ENCODE measurements around the gene CYP39A1.

Gene CYP39A1, protein sequence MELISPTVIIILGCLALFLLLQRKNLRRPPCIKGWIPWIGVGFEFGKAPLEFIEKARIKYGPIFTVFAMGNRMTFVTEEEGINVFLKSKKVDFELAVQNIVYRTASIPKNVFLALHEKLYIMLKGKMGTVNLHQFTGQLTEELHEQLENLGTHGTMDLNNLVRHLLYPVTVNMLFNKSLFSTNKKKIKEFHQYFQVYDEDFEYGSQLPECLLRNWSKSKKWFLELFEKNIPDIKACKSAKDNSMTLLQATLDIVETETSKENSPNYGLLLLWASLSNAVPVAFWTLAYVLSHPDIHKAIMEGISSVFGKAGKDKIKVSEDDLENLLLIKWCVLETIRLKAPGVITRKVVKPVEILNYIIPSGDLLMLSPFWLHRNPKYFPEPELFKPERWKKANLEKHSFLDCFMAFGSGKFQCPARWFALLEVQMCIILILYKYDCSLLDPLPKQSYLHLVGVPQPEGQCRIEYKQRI

DNA sequence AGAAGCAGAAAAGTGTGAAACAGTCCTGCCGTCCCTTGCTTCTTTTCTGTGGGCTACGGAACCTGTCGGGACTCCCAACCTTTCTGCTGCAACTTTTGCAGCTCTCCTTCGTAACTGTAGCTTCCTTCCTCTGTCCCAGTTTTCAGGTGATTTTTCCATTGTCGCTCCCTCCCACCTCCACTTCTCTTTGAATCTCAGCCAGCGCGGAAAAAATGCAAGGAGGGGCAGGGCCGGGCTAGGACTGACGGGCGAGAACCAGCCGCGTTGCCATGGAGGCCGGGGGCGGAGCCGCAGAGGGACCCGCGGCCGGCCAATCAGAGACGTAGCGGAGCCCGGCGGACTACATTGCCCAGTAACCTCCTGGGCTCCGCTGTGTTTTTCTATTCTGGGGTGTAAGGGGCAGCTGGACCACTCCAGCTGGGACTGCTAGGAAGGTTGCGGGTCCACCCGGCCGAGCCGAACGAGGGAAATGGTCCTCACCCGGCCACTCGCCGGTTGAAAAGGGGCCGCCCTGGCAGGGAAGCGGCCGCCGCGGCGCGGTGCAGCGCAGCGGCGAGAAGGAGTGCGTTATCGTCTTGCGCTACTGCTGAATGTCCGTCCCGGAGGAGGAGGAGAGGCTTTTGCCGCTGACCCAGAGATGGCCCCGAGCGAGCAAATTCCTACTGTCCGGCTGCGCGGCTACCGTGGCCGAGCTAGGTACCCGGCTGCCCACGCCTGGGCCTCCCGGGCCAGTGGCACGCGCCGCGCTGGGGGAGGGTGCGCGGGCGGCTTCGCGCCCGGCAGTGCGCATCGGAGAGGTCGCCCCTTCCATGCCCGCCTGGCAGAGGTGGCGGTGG lies at the start of gene CYP39A1, which contains the start of gene SLC25A27:
TSS of gene CYP39A1 (minus strand) at position 216 of the 836 bp plus-strand sequence. CDS start 236 bp downstream, outside the sequence.
TSS of gene SLC25A27 (plus strand) at position 373 of the 836 bp plus-strand sequence. CDS start at position 591, 218 bp downstream.
- DNase-seq = peak; percentile 71

DNA sequence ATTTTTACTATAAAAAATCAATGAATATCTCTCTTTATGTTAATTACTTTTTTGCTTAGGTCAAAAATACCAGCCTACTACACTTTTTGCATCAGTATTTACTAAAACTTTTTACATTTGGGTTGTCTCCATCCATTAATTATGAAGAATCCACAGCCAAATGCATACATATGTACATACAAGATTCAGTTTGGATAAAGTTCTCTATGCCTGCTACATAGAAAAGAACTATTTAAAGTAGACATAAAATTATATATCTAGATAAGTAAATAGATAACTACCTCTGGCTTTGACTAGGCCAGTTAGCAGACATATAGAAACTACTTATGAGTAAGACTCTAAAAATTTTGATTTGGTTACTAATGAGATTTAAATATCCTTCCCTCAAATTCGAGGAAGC lies 47.4 kb upstream of the CYP39A1 start:
- no peak for DNase-seq

DNA sequence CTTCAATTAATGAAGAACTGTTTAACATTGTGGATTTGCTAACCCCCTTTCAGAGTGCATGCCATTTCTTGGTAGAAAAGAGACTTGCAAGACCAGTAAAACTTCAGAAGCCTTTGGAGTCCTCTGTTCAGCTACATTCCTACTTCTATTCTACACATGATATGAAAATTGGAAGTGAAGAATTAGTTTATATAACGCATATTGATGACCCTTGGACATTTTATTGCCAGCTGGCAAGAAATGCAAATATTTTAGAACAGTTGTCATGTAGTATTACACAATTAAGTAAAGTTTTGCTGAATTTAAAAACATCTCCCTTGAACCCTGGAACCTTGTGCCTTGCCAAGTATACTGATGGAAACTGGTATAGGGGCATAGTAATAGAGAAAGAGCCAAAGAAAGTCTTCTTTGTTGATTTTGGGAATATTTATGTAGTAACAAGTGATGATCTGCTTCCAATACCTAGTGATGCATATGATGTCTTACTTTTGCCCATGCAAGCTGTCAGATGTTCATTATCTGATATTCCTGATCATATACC lies 38.4 kb upstream of the CYP39A1 start:
- no peak for DNase-seq

DNA sequence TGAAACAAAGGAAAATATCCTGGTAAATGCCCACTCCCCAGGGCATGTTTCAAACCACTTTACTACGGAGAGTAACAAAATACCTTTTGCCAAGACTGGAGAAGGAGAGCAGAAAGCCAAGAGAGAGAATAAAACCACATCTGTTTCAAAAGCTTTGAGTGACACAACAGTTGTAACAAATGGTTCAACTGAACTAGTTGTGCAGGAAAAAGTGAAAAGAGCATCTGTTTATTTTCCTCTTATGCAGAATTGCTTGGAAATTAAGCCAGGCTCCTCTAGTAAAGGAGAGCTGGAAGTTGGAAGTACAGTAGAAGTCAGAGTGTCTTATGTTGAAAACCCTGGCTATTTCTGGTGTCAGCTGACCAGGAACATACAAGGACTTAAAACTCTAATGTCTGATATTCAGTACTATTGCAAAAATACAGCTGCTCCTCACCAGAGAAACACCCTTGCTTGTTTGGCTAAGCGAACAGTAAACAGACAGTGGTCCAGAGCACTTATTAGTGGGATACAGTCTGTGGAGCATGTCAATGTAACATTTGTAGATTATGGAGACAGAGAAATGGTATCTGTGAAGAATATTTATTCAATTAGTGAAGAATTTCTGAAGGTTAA lies 37.6 kb upstream of the CYP39A1 start:
- DNase-seq = no peak

GRCh38 chr6:46689657-46690056 lies 37.0 kb upstream of the CYP39A1 start:
- DNase-seq = no peak

- DNase-seq = no peak
Measured at GRCh38 chr6:46688966-46689335, 36.3 kb upstream of the CYP39A1 start.

DNA sequence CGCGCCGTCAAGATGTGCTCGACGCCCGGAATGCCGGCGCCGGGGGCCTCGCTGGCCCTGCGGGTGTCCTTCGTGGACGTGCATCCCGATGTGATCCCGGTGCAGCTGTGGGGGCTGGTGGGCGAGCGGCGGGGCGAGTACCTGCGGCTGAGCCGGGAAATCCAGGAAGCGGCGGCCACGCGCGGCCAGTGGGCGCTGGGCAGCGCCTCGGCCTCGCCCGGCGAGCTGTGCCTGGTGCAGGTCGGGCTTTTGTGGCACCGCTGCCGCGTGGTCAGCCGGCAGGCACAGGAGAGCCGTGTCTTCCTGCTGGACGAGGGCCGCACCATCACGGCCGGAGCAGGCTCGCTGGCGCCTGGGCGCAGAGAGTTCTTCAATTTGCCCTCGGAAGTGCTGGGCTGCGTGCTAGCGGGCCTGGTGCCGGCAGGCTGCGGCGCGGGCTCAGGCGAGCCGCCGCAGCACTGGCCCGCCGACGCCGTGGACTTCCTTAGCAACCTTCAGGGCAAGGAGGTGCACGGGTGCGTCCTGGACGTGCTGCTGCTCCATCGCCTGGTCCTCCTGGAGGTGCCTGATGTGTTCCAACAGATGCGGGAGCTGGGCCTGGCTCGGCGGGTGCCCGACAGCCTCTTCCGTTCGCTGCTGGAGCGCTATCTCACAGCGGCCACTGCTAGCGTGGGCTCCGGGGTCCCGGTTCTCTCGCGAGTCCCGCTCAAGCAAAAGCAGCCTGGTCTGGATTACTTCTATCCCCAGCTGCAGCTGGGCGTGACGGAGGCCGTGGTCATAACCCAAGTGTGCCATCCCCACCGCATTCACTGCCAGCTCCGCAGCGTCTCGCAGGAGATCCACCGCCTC lies 35.7 kb upstream of the CYP39A1 start:
- no peak for DNase-seq

- DNase-seq = no peak
Measured at GRCh38 chr6:46687619-46688097, 35.0 kb upstream of the CYP39A1 start, which contains the start of gene TDRD6. TDRD6 (plus strand) TSS chr6:46687885; CDS start chr6:46688129, 244 bp downstream.

DNA sequence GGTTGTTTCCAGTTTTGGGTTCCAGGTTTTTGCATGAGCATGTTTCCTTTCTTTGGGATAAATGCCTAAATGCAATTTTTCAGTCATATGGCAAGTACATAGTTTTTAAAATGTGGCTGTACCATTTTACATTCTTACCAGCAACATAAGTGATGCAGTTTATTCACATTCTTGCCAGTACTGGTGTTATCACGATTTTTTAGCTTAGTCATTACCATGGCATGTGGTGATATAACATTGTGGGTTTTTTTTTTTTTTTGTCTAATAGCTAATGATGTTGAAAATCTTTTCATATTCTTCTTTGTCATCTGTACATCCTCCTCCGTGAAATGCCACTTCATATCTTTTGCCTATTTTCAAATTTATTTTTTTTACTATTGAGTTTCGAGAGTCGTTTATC lies 32.2 kb upstream of the CYP39A1 start:
- DNase-seq = peak; percentile 44

DNA sequence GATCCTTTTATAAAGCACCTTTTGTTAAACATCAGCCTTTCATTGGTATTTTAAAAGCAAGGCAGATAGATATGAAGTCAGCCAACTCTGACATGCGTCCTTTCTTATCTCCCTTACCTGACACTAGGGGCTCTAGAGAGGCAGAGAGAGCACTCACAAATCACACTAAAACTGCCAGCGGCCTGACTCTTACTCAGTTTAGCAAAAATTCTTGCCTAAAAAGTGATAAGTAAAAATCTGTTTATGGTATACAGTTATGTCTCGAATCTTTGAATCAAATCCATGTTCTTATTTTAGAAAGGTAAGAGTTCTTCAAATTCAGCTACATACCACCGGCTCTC lies 24.7 kb upstream of the CYP39A1 start:
- peak; percentile 5 for DNase-seq

DNA sequence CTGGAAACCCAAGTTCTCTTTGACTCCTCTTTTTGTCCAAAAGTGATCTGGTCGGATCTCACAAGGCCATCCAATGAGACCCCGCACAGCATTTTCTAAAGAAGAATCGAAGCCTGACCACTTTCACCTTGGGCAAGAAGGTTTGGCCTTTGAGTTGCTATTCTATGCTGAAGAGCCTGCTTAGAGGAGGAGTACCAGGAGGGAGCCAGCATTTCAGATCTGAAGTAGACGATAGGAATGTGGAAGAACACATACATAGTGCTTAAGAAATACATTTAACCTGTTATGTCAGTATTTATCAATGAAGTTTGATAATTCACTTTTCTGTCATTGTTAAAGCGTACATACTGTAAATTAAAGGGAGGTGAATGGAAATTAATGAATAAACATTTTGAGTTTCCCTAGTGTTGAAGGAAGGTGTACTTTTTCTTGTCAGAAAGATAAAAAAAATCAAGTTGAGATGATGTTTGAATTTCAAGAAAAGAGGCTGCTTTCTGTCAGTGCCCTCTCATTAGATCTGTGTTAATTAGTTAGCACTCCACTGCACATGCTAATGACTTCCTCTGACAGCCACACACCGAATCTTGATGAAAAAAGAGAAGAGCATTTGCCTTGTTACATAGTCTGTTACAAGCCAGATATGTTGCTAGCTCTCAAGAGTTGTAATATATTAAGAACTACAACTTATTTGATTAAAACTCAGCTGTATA lies 24.1 kb upstream of the CYP39A1 start:
- no peak for DNase-seq

DNA sequence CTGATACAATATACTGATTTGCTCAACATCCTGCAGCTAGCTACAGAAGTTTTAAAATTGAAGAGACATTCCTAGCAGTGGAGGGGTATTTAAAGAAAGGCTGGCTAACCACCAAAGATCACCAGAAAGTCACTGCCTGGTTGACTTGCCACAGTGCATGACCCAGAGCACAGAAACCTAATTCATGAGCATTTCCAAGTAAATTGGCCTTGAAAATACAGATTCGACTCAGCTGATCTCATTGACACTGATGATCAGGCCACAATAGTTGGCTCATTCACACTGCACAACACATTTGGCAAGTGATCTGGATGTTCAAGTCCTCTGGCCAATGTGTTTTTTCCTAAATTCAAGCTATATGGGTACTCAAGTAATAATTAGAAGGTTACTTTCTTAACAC lies 21.8 kb upstream of the CYP39A1 start:
- no peak for DNase-seq

DNA sequence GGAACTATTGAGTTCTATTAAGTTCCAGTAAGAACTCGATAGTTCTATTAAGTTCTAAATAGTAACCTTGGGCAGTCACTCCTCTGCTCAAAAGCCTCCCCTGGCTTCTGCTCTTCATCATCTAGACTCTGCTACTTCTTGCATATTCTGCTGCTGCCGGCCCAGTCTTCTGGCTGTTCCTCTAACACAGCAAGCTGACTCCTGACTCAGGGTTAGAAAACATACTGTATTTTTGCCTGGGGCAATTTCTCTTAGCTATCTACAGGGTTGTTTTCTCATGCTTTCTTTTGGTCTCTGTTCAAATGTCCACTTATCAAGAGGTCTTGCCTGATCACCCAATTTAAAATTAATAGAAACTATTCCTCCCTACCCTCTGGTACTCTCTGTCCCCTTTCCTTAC lies 14.8 kb upstream of the CYP39A1 start:
- DNase-seq = no peak

DNA sequence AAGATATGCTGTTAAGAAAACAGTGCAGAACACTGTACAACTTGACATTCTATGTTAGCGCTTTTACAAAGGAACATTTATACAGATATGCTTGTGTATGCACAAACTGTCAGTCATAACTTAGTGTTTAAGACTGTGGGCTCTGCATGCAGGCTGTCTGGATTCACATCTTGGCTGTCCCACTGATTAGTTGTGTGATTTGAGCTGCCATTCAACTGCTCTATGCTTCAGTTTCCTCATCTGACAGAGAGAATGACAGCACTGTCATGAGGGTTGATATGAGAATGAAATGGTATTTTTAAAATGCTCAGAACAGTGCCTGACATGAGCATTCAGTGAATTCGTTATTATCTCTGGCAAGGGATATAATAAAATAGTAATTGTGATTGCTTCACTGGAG lies 8.9 kb upstream of the CYP39A1 start:
- no peak for DNase-seq

DNA sequence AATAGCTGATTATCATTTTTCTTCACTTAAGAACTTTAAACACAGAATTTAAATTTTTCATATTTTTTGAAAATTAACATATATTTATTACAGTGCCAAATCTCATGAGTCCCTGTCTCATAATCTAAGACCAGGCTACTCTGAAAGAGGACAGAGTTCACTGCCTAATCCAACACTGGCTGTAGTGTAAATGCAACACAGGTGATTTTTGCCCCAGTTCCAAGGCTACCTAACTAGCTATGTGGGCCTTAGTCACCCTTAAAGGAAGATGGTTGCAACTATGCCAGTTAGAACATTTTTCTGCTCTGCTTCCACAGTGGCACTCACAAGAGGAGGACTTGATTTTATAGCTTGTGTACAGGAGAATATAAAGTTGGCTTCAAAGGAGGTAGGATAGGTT lies 5.0 kb upstream of the CYP39A1 start:
- DNase-seq = no peak

DNA sequence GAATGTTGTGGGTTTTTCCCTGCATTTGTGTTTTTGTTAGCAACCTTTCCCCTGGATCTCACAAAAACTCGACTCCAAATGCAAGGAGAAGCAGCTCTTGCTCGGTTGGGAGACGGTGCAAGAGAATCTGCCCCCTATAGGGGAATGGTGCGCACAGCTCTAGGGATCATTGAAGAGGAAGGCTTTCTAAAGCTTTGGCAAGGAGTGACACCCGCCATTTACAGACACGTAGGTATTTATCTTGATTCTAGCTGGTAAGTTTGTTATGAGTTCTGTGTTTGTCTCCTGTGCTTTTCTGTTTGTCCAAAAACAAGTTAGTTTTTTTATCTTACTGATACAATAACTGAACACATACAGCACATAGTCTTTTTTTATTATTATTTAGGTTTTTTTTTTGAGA lies 3.2 kb upstream of the CYP39A1 start:
- no peak for DNase-seq

DNA sequence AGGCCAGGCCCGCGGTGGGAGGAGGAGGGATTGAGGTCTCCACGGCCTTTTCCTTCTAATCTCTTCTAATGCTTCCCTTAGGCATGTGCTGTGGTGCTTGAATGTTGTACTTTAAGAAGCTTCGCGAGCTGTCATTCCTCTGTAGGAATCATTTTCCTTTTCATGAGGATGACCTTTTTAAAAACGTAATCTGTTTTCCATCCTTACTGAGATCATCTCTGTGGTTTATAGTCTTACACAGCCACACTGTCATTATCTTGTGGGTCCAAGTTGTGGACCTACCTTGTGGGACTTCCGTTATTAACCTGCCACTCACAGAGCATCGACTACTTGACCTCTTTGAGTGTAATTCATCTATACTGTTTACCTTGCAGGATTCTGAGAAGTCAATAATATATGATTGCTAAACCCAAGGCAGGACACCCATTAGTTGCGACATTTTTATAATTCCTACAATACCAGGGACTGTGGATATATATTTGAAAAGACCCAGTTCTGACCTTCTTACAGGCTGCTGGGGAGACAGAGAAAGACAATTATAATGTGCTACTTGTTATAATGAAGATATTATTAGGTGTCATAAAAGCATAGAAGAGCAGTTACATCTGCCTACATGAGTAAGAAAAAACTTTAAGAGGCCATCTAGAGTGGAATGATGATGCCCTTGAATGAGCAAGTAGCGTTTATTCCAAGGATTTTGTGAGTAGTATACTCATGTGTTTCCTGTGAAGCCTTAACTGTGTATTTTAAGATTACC lies 999 bp upstream of the CYP39A1 start:
- DNase-seq = no peak

- DNase-seq = no peak
Measured at GRCh38 chr6:46652232-46652602, 401 bp downstream of the CYP39A1 start.

DNA sequence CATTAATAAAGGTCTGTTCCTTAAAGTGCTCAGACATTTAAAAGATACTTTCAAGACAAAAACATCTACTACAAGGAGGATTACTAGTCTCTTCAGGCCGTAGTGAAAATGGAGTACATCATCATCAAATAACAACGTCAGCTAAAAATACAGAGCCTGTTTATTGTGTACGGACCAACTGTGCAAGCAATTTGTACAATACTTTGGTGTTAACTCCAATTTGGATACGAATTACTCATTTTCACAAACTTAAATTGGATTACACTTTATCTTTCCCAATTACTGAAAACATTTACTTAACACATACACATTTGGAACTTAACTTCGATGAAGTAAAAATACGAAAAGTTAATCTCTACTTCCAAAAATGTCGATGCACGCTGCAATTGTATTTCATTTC lies 802 bp downstream of the CYP39A1 start:
- no peak for DNase-seq

DNA sequence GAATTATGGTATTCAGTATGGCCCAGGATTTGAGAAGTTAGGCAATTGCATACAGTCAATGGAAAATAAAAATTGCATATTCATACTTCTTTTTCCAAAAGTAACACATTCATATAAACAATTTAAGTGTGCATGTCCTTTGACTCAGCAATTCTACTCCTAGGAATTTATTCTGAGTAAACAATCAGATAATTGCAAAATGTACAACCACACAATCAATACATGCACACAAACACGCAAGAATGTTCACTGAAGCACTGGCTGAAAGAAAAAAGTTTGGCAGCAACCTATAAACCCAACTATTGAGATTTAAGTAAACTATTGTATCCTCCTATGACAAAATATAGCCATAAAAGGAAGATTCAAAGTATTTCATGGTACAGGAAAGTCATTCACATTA lies 1.6 kb downstream of the CYP39A1 start:
- no peak for DNase-seq

All from fibroblast of skin of right biceps (primary cell).